Adrenal gland (tissue), 5 donors: ENCODE data around the gene IL18BP.

Experiments used
- POLR2A ChIP-seq, 2 donors: fragments of 450-650 bp; IDR thresholded peaks; one replicate each; pipeline ENCODE4 v1.6.1; 2017; ENCODE audit warnings: antibody characterized with exemption in 2 of 2, mild to moderate bottlenecking in 2 of 2, moderate library complexity in 1 of 2
- TF ChIP-seq, protein P1 (sequence below), 6 experiments: fragments of 450-650 bp in 4 of 6; fragments of 200-600 bp in 2 of 6; sonication (generic) in 1 of 6; IDR thresholded peaks; 1 replicate in 5 of 6; 2 replicates in 1 of 6; pipeline versions ENCODE4 v1.5.1 to v1.8.0; 2016 to 2021; ENCODE audit warnings: antibody characterized with exemption in 6 of 6, mild to moderate bottlenecking in 2 of 6, moderate library complexity in 1 of 6
- donor health status: DM: no; HTN: no; CAD: no.

DNA sequence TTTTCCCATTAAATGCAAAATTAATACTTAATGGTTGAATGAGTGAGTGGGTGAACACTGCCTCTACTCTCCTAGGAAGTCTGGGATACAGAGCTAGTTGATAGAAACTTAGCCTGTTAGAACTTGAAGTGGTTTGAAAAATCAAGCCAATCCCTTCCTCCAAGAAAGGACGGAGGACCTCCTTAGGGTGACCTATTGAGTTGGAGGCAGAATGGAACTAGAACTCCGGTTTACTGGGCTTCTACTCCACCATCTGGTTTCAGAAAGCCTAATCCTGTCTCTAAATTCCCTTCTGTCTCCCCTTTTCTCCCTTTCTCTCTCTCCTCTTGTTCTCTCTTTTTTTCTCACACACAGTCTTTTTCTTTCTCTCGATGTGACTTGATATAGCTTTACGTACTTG lies 19.6 kb upstream of the IL18BP start:
- no peak for TF ChIP-seq POLR2A (IDR thresholded peaks at IDR 0.05)
- TF ChIP-seq, protein P1, sequence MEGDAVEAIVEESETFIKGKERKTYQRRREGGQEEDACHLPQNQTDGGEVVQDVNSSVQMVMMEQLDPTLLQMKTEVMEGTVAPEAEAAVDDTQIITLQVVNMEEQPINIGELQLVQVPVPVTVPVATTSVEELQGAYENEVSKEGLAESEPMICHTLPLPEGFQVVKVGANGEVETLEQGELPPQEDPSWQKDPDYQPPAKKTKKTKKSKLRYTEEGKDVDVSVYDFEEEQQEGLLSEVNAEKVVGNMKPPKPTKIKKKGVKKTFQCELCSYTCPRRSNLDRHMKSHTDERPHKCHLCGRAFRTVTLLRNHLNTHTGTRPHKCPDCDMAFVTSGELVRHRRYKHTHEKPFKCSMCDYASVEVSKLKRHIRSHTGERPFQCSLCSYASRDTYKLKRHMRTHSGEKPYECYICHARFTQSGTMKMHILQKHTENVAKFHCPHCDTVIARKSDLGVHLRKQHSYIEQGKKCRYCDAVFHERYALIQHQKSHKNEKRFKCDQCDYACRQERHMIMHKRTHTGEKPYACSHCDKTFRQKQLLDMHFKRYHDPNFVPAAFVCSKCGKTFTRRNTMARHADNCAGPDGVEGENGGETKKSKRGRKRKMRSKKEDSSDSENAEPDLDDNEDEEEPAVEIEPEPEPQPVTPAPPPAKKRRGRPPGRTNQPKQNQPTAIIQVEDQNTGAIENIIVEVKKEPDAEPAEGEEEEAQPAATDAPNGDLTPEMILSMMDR (IDR thresholded peaks at IDR 0.05): no peak
